Heart left ventricle (tissue), 16 donors: ENCODE data around the gene AKAP13. TPM values are rescaled to one million over a fixed set of nuclear protein-coding genes. Genes with fewer than 3 reads are reported as not detected.

Experiments used
- ATAC-seq, 4 donors: fragments of 200-7000 bp; cut with Tn5 transposase; one replicate each; pipeline ENCODE4 v1.9.1; 2020 to 2022; ENCODE audit warnings: moderate library complexity in 4 of 4, mild to moderate bottlenecking in 3 of 4, moderate number of reproducible peaks in 1 of 4
- DNase-seq, 5 donors: peaks; one replicate each; pipeline ENCODE4 v3.0.0-alpha.2; 2020
- H3K27ac ChIP-seq, 12 donors: fragments of 200-600 bp; sonication (generic) in 4 of 12; one replicate each; pipeline versions ENCODE4 v1.5.0 to v1.8.0; 2016 to 2022; ENCODE audit warnings: mild to moderate bottlenecking in 2 of 12
- H3K27me3 ChIP-seq, 9 donors: fragments of 200-600 bp; sonication (generic) in 2 of 9; one replicate each; pipeline versions ENCODE4 v1.5.1 to v1.8.0; 2016 to 2022; ENCODE audit warnings: mild to moderate bottlenecking in 3 of 9
- H3K36me3 ChIP-seq, 9 donors: fragments of 200-600 bp; sonication (generic) in 2 of 9; one replicate each; pipeline versions ENCODE4 v1.5.0 to v1.8.0; 2018 to 2022; ENCODE audit warnings: mild to moderate bottlenecking in 2 of 9
- H3K4me1 ChIP-seq, 12 donors: fragments of 200-600 bp; sonication (generic) in 4 of 12; one replicate each; pipeline versions ENCODE4 v1.5.0 to v1.8.0; 2016 to 2022; ENCODE audit warnings: mild to moderate bottlenecking in 3 of 12
- H3K4me3 ChIP-seq, 12 donors: fragments of 200-600 bp; sonication (generic) in 4 of 12; one replicate each; pipeline versions ENCODE4 v1.5.0 to v1.8.0; 2017 to 2022; ENCODE audit warnings: mild to moderate bottlenecking in 9 of 12, moderate library complexity in 4 of 12
- H3K9me3 ChIP-seq, 12 donors: fragments of 200-600 bp; sonication (generic) in 4 of 12; one replicate each; pipeline versions ENCODE4 v1.5.0 to v1.8.0; 2016 to 2022; ENCODE audit warnings: mild to moderate bottlenecking in 1 of 12
- POLR2A ChIP-seq, 2 donors: fragments of 450-650 bp; IDR thresholded peaks; one replicate each; pipeline ENCODE4 v1.6.1; 2017; ENCODE audit warnings: antibody characterized with exemption in 2 of 2, mild to moderate bottlenecking in 2 of 2, moderate library complexity in 2 of 2
- WGBS, 4 donors: extraction: QIAGEN DNeasy Blood & Tissue Kit in 2 of 4; methylation state at CpG; one replicate each; pipeline versions ENCODE4 v1.1.5 to v1.1.7; 2013 to 2018; 5-methylcytosine and 5-hydroxymethylcytosine counted together
- intact Hi-C, 10 donors: fragments of 100-400 bp; cut with DNase I; formaldehyde crosslinking; loops; one replicate each; pipeline versions ENCODE4 v1.11.1 to v1.14.2; 2022
- polyA plus RNA-seq, 2 donors: library from polyadenylated mRNA; stranded (reverse); fragments of 200-250 nt; gene quantifications; one replicate each; pipeline ENCODE4 v1.2.3, GENCODE V29; 2013
- total RNA-seq, 9 donors: library from RNA; depleted of rRNA in 2 of 9; stranded (reverse); fragments of >200 nt in 2 of 9; fragmentation: NEBNext Ultra II Directional in 3 of 9; extraction: Animal tissue kit (Norgen Biotek cat#: 25700) in 3 of 9; gene quantifications; one replicate each; pipeline versions ENCODE4 v1.1.0 to v1.2.4, GENCODE V29; 2016 to 2023
- TF ChIP-seq, protein P1 (sequence below), 12 donors: fragments of 200-600 bp; sonication (generic) in 4 of 12; IDR thresholded peaks; one replicate each; pipeline versions ENCODE4 v1.5.0 to v1.8.0; 2018 to 2022; ENCODE audit warnings: antibody characterized with exemption in 12 of 12, mild to moderate bottlenecking in 5 of 12
- donor health status: ischemic (EF 13 %, LVEDD 7.1; RV severe dilation, severe dysfunction).
- donor health status: healthy with polysubstance abuse.
- donor health status: DM: no; HTN: yes; CAD: no.
- donor health status: DM: no; HTN: no; CAD: no.
- donor health status: ischemic (EF 25% LVEDD 6.9; RV normal size, moderate dysfunction).
- donor health status: ischemic (EF 25% LVEDD 5.7; RV mildly dilated, moderate dysfunction).
- donor health status: healthy.
- donor health status: DM: yes; HTN: yes; CAD: no.
- donor health status: ischemic (EF 35%, LVEDD 5.7; RV mildly dilated, moderate dysfunction).
- donor health status: nonischemic (EF 11% LVEDD 7.7; RV severe dilation, severe dysfunction).
- donor health status: DM: yes; HTN: yes; CAD: no.
- donor health status: PGD.
- donor health status: ischemic (EF 29% LVEDD 5.4; RV normal size, mild dysfunction).
- donor health status: nonischemic (EF 23%, LVEDD 6.1; RV moderate dilation, normal function).

Gene AKAP13
- total and polyA plus RNA-seq, 11 donors, result 124 to 598 (median 340) TPM

- no peak for ATAC-seq
- H3K9me3 ChIP-seq, result no peaks in the 10 kb centered on the region
- intact Hi-C loops, result loop anchor here in 1 of 10 donors (10.0 kb wide), 1 partner anchor 80 kb away; no protein-coding TSS in a partner anchor
- peak overlapping the region; percentile 31 to 91 (median 82) for H3K27ac ChIP-seq
- DNase-seq, result no peak
- H3K4me3 ChIP-seq, result peak overlapping the region in 2 of 12 donors; percentile 61 to 67
- TF ChIP-seq, protein P1, sequence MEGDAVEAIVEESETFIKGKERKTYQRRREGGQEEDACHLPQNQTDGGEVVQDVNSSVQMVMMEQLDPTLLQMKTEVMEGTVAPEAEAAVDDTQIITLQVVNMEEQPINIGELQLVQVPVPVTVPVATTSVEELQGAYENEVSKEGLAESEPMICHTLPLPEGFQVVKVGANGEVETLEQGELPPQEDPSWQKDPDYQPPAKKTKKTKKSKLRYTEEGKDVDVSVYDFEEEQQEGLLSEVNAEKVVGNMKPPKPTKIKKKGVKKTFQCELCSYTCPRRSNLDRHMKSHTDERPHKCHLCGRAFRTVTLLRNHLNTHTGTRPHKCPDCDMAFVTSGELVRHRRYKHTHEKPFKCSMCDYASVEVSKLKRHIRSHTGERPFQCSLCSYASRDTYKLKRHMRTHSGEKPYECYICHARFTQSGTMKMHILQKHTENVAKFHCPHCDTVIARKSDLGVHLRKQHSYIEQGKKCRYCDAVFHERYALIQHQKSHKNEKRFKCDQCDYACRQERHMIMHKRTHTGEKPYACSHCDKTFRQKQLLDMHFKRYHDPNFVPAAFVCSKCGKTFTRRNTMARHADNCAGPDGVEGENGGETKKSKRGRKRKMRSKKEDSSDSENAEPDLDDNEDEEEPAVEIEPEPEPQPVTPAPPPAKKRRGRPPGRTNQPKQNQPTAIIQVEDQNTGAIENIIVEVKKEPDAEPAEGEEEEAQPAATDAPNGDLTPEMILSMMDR (IDR thresholded peaks at IDR 0.05), result no peak
- TF ChIP-seq POLR2A (IDR thresholded peaks at IDR 0.05), result no peak
- H3K36me3 ChIP-seq, result peaks cover 0 to 26% (median 19%) of the 10 kb centered on the region in 9 donors
- 48 to 64% (median 62%) methylated on average over 7 of the region's 7 CpGs for WGBS, 4 donors
- H3K4me1 ChIP-seq, result peaks cover 13 to 98% (median 85%) of the 10 kb centered on the region in 12 donors
- H3K27me3 ChIP-seq, result no peaks in the 10 kb centered on the region
Measured at GRCh38 chr15:85625166-85625830, 244.9 kb downstream of the AKAP13 start.

DNA sequence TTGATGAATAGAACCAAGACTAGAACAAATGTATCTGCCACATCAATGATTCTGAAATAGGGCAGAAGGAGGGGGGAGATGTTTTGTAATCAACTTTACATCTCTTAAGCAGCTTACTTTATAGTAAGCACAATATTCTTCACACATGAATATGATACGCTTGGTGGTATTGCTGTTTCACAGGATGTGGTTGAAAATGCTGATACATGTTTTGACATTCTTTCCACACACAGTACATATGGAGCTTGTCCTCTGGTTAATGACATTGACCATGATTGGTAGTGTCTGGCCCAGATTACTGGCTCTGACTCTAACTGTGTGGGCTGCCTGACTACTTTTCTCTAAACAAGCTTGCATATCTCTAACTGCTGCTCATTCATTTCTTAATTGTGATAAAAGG lies 245.5 kb downstream of the AKAP13 start:
- DNase-seq (no peak), ATAC-seq (peak in 3 of 4 donors; percentile 12 to 46 (median 36))
- Histone ChIP-seq H3K36me3 (peaks cover 0 to 26% (median 19%) of the 10 kb centered on the region in 9 donors), H3K4me1 (peaks cover 16 to 98% (median 84%) of the 10 kb centered on the region in 12 donors), H3K4me3 (no peak overlapping the region), H3K27ac (peak overlapping the region; percentile 31 to 91 (median 82)), H3K27me3 (no peaks in the 10 kb centered on the region), H3K9me3 (no peaks in the 10 kb centered on the region)
- no peak for TF ChIP-seq POLR2A (IDR thresholded peaks at IDR 0.05)
- TF ChIP-seq, protein P1 (IDR thresholded peaks at IDR 0.05), result no peak
- intact Hi-C loops, result loop anchor here in 1 of 10 donors (10.0 kb wide), 1 partner anchor 79 kb away; no protein-coding TSS in a partner anchor
- WGBS, 4 donors, result 65 to 82% (median 74%) methylated on average over 1 of the region's 1 CpG

- Histone ChIP-seq H3K4me1 (peaks cover 21 to 96% (median 82%) of the 10 kb centered on the region in 12 donors), H3K27me3 (no peaks in the 10 kb centered on the region), H3K9me3 (no peaks in the 10 kb centered on the region), H3K4me3 (no peak overlapping the region), H3K36me3 (peaks cover 0 to 26% (median 19%) of the 10 kb centered on the region in 9 donors), H3K27ac (peak overlapping the region in 7 of 12 donors; percentile 3 to 91 (median 31))
- ATAC-seq, result no peak
- WGBS, 4 donors, result 75 to 84% (median 80%) methylated on average over 6 of the region's 6 CpGs
- TF ChIP-seq POLR2A (IDR thresholded peaks at IDR 0.05), result no peak
- TF ChIP-seq, protein P1 (IDR thresholded peaks at IDR 0.05), result no peak
- no peak for DNase-seq
- intact Hi-C loops, result loop anchor here in 1 of 10 donors (10.0 kb wide), 1 partner anchor 77 kb away; no protein-coding TSS in a partner anchor
Measured at GRCh38 chr15:85627213-85627935, 247.0 kb downstream of the AKAP13 start.

- Histone ChIP-seq H3K4me1 (peaks cover 13 to 76% (median 63%) of the 10 kb centered on the region in 12 donors), H3K27ac (peak overlapping the region in 1 of 12 donors; percentile 13), H3K4me3 (no peak overlapping the region), H3K27me3 (no peaks in the 10 kb centered on the region), H3K36me3 (peaks cover 0 to 34% (median 20%) of the 10 kb centered on the region in 9 donors), H3K9me3 (no peaks in the 10 kb centered on the region)
- WGBS, 4 donors, result 86 to 94% (median 92%) methylated on average over 4 of the region's 4 CpGs
- TF ChIP-seq, protein P1 (IDR thresholded peaks at IDR 0.05), result no peak
- TF ChIP-seq POLR2A (IDR thresholded peaks at IDR 0.05), result no peak
- DNase-seq, result no peak
- intact Hi-C loops, result no loop called here
- no peak for ATAC-seq
Measured at GRCh38 chr15:85630311-85630710, 249.9 kb downstream of the AKAP13 start.
